EL (cell line): ENCODE data around the gene CHST14.

Experiments
- DNase-seq: peaks from one replicate; pipeline ENCODE4 v3.0.0-alpha.2; 2016

The CHST14 gene

DNA sequence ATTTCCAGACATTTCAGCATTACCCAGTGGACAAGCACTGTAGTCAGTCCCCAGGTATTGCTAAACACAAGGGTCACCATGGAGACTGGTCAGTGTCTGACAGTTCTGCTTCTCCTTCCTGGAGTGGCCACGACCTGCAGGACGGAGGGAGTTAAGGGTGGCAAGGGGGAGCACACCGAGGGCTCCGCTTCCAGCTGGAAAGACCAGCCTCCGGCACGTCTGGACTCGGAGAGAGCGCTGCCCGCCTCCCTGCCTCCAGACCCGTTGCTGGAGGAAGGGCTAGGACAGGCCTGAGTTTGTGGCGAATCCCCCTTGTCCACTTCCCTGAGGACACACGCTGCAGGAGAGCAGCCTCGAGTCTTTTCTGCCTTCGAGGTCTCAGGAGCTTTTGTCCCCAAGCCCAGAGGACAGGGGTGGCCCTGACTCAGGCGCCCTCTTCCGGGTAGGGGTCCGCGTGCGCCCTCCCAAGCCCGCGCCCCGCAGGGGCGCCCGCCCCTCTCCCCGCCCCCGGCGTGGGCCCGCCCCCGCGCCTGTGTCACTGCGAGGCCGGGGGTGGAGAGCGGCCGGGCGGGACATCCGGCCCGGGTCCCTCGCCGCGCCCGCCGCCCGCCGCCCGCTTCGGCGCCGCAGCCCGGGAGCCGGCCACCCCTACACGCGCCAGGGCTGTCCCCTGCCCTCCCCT is at the start of gene CHST14:
Gene CHST14, plus strand, starts transcription at position 562 of the 682 bp plus-strand sequence. CDS start 230 bp downstream, outside the sequence.
- DNase-seq, result peak; percentile 57

DNA sequence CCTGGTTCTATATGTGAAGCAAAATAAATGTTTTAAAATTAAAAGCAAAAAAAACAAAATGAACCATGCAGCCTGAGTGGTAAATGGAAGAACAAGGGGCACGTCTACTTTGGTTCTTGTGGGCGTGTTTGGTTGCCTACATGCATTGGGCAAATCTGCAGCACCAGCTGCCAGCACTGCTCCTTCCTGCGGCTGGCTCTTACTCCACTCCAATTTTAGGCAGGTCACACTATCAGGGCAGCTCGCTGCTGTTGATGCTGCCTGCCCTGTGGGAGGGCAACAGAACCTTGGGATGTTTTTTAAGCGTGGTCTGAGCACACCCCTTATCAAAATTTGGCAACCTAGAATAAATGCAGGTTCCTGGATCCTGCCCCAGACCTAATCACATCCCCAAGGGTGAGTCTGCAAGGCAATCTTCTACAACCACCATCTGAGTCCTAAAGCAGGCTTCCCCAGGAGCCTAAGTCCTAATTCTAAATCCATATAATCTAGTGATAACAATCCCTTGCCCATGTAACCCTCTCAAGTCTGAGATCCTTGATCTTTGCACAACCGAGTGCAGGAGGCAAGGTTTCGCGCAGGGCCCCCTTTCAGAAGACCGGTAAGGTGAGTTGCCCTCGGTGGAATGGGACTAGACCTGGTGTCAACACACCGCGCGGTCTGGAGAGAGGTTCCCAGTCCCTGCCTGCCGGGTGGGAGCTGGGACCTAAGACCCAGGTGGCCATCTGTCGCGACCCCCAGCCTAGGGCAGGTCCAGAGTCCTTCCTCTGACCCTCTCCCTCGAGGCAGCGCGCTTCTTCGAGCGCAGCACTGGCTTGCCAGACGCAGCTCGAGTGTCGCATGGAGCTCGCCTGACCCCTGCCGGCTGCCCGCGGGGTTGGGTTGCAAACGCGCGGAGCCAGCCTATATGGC is 49.3 kb upstream of the CHST14 start:
- peak; percentile 64 for DNase-seq

- DNase-seq, result no peak
These were observed 46.2 kb upstream of the CHST14 start for GRCh38 chr15:40424483-40425115.

- DNase-seq, result no peak
These were observed 45.1 kb upstream of the CHST14 start for GRCh38 chr15:40425681-40426080.

GRCh38 chr15:40427188-40427587 is 43.6 kb upstream of the CHST14 start:
- DNase-seq, result no peak

DNA sequence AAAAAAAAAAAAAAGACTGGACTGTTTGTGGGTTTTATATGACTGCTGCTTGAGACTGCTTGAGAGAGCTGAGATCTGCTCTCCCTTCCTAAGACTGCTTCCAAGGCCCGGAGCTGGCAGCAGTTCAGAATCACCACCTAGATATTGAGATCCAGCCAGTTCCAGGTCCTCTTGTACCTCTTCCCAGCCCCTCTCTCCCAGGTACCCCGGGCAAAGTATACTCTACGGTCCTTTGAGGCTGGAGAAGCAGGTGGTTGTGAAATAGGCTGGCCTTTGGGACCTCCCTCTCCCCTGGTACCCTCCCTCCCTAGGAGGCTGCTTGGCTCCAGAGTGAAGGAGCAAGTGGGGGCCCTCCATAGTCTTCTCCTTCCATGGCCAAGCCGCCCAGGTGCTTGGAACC is 42.6 kb upstream of the CHST14 start:
- DNase-seq, result no peak

DNA sequence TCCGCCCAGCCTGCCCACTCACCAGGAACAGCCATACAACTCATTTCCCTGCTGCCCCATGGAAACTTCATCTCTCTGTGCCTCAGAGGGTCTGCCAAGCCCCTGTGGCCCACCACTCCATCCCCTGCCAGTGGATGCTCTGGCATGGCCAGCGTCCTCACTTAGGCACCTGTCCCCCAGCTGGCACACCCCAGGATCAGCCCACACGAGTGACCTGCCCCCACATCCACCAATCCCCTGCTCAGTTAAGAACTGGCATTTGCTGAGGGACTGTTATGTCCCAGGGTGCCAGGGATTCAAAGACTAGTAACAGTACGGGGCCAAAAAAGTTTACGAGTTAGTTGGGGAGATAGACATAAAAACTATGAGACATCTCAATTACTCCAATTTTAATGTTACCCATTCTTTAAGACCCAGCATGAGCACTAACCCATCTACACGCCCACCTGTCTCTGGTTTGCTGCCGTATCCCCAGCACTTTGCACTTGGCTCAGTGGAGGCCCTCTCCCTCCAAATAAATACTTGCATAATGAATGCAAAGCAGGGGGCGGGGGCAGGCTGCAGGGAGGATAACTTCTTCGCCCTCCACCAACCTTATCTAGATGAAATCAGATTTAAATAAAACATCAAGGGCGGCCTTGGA is 41.6 kb upstream of the CHST14 start:
- no peak for DNase-seq

GRCh38 chr15:40430271-40430805 is 40.4 kb upstream of the CHST14 start:
- DNase-seq, result no peak

- no peak for DNase-seq
These were observed 35.6 kb upstream of the CHST14 start for GRCh38 chr15:40435023-40435709.

DNA sequence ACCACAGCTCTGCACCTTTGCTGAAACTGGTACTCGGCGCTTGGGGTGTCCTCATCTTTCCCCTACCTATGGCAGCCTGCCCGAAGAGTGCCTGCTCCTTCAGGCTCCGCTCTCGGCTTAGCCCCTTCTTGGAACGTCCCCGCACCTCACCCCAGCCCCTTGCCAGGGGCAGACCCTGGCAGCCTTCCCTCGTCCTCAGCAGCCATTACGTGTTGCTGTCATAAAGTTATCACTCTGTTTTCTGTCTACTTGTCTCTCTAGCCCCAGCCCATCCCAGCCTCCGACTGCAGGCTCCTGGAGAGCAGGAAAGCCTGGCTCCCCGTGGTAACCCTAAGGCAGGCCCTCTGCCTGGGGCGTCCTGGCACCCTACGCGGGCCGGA is 35.1 kb upstream of the CHST14 start:
- no peak for DNase-seq

GRCh38 chr15:40436116-40436891 is 34.5 kb upstream of the CHST14 start:
- no peak for DNase-seq

- DNase-seq, result no peak
These were observed 33.7 kb upstream of the CHST14 start for GRCh38 chr15:40436892-40437751.

GRCh38 chr15:40437752-40438687 is 32.8 kb upstream of the CHST14 start:
- DNase-seq, result no peak

GRCh38 chr15:40438712-40439111 is 32.1 kb upstream of the CHST14 start:
- no peak for DNase-seq

GRCh38 chr15:40439461-40439959 is 31.3 kb upstream of the CHST14 start:
- DNase-seq, result no peak

DNA sequence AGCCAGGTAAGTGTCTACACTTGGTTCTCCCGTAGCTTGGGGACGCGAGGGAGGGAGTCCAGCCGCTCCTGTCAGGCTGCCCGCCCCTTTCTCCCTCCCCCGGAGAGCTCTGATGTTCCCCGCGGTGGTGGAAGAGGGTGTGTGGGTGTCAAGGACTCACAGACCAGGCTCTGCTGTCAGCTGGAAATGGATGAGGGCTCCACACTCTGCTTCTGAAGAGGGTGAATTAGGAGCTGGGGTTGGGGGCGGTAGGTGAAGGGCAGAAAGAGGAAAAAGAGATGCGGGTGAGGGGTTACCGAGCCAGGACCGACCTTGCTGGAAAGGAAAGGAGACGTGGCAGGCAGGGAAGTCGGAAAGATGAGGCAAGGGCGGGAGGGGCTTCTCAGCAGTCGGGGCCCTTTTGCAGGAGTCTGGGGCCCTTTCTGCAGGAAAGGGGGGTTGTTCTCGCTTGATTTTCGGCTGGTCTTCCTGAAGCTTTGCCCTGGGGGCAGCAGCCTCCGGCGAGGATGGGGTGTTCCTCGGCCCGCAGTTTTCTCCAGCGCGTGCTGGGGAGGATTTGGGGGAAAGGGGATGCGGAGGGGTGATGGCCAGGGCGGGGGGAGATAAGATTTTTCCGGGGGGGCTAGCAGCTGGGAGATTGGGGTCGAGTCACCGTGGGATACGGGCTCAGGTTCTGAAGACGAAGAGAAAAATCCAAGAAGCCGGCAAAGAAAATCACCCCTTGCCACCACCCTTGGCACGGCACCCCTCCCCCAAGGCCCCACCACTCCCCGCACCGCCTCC is 30.6 kb upstream of the CHST14 start:
- DNase-seq, result peak; percentile 56

DNA sequence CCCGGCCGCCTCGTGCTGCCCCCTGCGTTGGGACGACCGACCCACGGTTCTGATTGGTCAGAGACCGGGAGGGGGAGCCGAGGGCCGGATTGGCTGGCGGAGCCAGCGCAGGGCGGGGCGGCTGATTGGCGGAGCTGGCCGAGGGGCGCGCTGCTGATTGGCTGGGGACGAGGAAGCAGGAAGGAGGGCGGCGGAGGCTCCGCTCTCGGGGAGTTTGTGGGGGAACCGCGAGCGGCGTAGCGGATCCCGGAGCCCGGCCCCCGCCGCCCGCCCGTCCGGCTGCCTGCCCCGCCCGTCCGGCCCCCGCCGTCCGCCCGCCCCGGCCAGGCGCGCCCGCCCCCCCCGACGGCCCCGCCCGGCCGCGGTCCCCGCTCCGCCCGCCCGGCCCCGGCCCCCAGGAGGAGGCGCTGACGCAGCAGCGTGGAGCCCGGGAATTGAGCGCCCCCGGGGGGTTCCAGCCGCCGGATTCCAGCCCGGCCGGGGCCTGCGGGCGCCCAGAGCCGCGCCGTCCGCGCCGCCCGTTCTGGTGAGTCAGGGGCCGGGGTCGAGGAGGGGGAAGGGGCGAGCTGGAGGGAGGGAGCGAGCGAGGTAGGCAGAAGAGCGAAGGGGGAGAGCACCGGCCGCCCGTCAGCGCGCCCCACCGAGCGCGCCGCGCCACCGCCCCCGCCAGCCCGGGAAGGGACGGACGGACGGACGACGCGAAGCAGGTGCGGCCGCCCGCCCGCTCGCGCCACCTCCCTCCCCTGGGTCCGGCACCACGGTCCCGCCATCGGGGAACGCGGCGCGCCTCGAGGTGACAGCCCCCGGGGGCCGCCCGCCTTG is 29.8 kb upstream of the CHST14 start, which contains the start of gene BAHD1:
Gene BAHD1, plus strand, starts transcription at position 211 of the 822 bp plus-strand sequence. CDS start 17,512 bp downstream, outside the sequence.
- peak; percentile 95 for DNase-seq
